Measurements from ENCODE around the gene PDCD1.

DNA sequence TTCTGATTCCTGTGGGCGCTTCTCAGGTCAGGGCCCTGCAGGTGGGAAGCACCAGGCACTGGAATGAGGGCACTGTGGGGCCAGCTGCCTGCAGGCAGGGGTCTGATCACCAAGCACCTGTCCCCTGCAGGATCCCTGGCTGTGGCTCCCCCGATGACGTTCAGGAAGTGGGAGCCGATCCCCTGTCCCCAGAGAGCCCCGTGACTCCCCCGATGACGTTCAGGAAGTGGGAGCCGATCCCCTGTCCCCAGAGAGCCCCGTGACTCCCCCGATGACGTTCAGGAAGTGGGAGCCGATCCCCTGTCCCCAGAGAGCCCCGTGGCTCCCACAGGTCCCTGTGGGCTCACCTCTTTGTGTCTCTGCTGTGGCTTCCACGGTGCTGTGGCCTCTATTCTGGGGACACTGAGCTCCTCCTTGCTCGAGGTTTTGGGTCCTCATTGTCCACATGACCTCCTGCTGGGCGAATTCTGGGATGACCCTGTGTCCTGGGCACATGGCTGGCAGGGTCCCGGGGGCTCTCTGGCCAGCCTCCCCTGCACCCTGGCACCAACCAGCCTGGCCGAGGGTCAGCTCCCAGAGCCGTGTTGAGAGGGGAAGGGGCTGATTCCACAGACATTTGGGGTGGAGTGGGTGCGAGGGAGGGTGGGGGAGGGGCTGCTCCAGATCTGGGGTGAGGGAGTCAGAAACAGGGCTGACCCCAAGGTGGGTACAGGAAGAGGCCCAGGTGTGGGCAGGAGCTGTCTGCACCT, 44.9 kb downstream of the PDCD1 start:
- no peak for TF ChIP-seq CTCF (conservative IDR thresholded peaks at IDR 0.05 in 1 of 2, IDR thresholded peaks at IDR 0.05 in 1 of 2; ENCODE audit: extremely low read depth in 1 of 2, insufficient read depth in 1 of 2, low read depth in 1 of 2, low read length in 2 of 2)
- TF ChIP-seq EZH2 (IDR thresholded peaks at IDR 0.05; ENCODE audit: borderline replicate concordance, low read length), result no peak
